Breast epithelium (tissue), 4 donors: ENCODE data around the gene ADARB1. TPM values are rescaled to one million over a fixed set of nuclear protein-coding genes. Genes with fewer than 3 reads are reported as not detected.

ENCODE experiments used
- DNase-seq, 2 donors: peaks; one replicate each; pipeline ENCODE4 v3.0.0-alpha.2; 2019; ENCODE audit warnings: low spot score in 2 of 2
- H3K27ac ChIP-seq, 2 donors: fragments of 200-600 bp; sonication (generic) in 1 of 2; one replicate each; pipeline ENCODE4 v1.5.1; 2016 to 2019; ENCODE audit warnings: mild to moderate bottlenecking in 1 of 2
- H3K27me3 ChIP-seq, 2 donors: fragments of 200-600 bp; sonication (generic) in 1 of 2; one replicate each; pipeline versions ENCODE4 v1.5.1 to v1.6.0; 2017 to 2019; ENCODE audit warnings: control low read depth in 1 of 2, mild to moderate bottlenecking in 1 of 2
- H3K36me3 ChIP-seq: fragments of 200-600 bp; one replicate; pipeline ENCODE4 v1.5.1; 2019
- H3K4me1 ChIP-seq, 2 donors: fragments of 200-600 bp; sonication (generic); one replicate each; pipeline ENCODE4 v1.5.1; 2016 to 2019; ENCODE audit warnings: control low read depth in 1 of 2
- H3K4me3 ChIP-seq, 3 donors: fragments of 200-600 bp; sonication (generic); 1 replicate in 2 of 3; 2 replicates in 1 of 3; pipeline ENCODE4 v1.5.1; 2016 to 2019; ENCODE audit warnings: mild to moderate bottlenecking in 3 of 3, moderate library complexity in 2 of 3
- H3K9me3 ChIP-seq, 2 donors: fragments of 200-600 bp; sonication (generic) in 1 of 2; one replicate each; pipeline ENCODE4 v1.5.1; 2016 to 2019; ENCODE audit warnings: control low read depth in 1 of 2
- POLR2A ChIP-seq: fragments of 450-650 bp; IDR thresholded peaks from one replicate; pipeline ENCODE4 v1.6.1; 2016; ENCODE audit warnings: antibody characterized with exemption, mild to moderate bottlenecking, moderate library complexity
- POLR2AphosphoS5 ChIP-seq, 3 donors: sonication (generic); formaldehyde crosslinking; IDR thresholded peaks; one replicate each; pipeline ENCODE4 v1.6.1; 2017; ENCODE audit warnings: antibody characterized with exemption in 3 of 3
- intact Hi-C: fragments of 100-400 bp; cut with DNase I; formaldehyde crosslinking; loops from one replicate; pipeline ENCODE4 v1.15.1; 2023; ENCODE audit warnings: low total_unique reads
- total RNA-seq, 3 donors: library from RNA; depleted of rRNA; stranded (reverse); fragments of >200 nt; gene quantifications; one replicate each; pipeline ENCODE4 v1.1.0, GENCODE V29; 2016
- TF ChIP-seq, protein P1 (sequence below), 3 donors: fragments of 450-650 bp; IDR thresholded peaks; one replicate each; pipeline ENCODE4 v1.5.1; 2016 to 2017; ENCODE audit warnings: antibody characterized with exemption in 3 of 3, mild to moderate bottlenecking in 3 of 3, moderate library complexity in 3 of 3

The ADARB1 gene
- total RNA-seq, 3 donors from 2014 or later: 19.9 to 21.3 (median 20.0) TPM

DNA sequence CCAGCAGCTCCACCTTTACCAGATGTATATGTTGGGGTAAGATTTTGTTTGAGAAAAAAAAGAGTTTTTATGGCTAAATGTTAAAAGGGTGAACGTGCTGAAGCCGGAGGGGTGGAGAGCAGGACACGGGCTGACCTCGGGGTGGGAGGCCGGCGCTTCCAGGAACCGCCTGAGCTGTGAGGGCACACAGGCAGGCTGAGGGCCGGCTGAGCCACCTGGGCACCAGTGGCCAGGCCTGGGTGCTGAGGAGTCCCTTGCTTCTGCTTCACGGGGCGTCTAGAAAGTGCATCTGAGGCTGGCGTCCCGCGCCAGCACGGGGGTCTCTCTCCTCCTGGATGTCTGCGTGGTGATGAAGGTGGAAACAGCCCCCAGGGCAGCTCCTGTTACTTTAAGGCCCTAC lies 33.6 kb upstream of the ADARB1 start:
- intact Hi-C loops: no loop called here
- no peak for TF ChIP-seq POLR2A
- no peak for TF ChIP-seq POLR2AphosphoS5 (IDR thresholded peaks at IDR 0.05)
- TF ChIP-seq, protein P1, sequence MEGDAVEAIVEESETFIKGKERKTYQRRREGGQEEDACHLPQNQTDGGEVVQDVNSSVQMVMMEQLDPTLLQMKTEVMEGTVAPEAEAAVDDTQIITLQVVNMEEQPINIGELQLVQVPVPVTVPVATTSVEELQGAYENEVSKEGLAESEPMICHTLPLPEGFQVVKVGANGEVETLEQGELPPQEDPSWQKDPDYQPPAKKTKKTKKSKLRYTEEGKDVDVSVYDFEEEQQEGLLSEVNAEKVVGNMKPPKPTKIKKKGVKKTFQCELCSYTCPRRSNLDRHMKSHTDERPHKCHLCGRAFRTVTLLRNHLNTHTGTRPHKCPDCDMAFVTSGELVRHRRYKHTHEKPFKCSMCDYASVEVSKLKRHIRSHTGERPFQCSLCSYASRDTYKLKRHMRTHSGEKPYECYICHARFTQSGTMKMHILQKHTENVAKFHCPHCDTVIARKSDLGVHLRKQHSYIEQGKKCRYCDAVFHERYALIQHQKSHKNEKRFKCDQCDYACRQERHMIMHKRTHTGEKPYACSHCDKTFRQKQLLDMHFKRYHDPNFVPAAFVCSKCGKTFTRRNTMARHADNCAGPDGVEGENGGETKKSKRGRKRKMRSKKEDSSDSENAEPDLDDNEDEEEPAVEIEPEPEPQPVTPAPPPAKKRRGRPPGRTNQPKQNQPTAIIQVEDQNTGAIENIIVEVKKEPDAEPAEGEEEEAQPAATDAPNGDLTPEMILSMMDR (IDR thresholded peaks at IDR 0.05): no peak
- DNase-seq: no peak

DNA sequence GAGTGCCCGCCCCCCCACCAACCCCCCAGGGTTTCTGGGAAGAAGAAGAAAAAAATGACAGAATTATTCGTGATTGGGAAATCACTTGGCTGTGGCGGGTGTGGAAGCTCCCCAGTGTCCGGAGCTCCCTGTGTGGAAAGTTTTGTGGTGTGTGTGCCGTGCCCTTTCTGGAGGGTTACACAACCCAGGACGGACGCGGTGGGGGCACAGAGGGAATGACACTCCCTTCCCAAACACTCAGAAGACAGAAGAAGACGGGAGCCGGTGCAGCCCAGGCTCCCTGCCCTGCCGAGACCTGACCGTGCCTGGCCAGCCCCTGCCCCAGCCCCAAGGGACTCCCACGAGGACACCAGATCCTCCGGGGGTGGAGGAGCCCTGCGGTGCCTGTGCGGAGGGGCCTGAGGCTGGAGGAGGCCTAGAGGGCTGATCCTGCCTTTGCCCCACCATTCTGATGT lies 33.0 kb upstream of the ADARB1 start:
- TF ChIP-seq, protein P1 (IDR thresholded peaks at IDR 0.05): no peak
- TF ChIP-seq POLR2A: no peak
- TF ChIP-seq POLR2AphosphoS5 (IDR thresholded peaks at IDR 0.05): peak; percentile 40 to 94 (median 93)
- H3K4me1 ChIP-seq: peaks cover 7 to 9% of the 10 kb centered on the region in 2 donors
- no peaks in the 10 kb centered on the region for H3K36me3 ChIP-seq
- H3K27me3 ChIP-seq: no peaks in the 10 kb centered on the region
- peak overlapping the region; percentile 10 to 56 (median 22) for H3K4me3 ChIP-seq
- intact Hi-C loops: no loop called here
- peaks cover 8 to 9% of the 10 kb centered on the region in 2 donors for H3K9me3 ChIP-seq
- H3K27ac ChIP-seq: peak overlapping the region; percentile 64 to 90
- DNase-seq: peak; percentile 68 to 79

More for the DNA sequence above, 33.6 kb upstream of the ADARB1 start:
- Histone ChIP-seq H3K9me3 (peaks cover 9 to 12% of the 10 kb centered on the region in 2 donors), H3K4me3 (peak overlapping the region in 1 of 3 donors; percentile 25), H3K4me1 (peaks cover 7 to 9% of the 10 kb centered on the region in 2 donors), H3K27me3 (no peaks in the 10 kb centered on the region), H3K36me3 (no peaks in the 10 kb centered on the region), H3K27ac (peak overlapping the region; percentile 64 to 90)

DNA sequence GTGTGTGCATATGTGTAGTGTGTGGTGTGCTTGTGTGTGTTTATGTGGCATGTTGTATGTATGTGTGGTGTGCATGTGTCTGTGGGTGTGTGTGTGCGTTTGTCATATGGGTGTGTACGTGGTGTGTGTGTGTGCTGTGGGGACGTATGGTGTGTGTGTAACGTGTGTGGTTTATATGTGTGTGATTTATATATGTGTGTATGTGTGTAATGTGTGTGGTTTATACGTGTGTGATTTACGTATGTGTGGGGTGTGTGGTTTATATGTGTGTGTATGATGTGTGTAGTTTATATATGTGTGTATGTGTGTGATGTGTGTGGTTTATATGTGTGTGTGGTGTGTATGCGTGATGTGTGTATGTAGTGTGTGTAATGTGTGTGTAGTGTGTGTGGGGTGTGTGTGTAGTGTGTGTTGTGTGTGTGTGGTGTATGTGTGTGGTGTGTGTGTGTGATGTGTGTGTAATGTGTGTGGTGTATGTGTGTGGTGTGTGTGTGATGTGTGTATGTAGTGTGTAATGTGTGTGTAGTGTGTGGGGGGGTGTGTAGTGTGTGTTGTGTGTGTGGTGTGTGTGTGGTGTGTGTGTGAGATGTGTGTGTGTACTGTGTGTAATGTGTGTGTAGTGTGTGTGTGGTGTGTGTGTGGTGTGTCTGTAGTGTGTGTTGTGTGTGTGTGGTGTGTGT lies 32.3 kb upstream of the ADARB1 start:
- Histone ChIP-seq H3K4me3 (peak overlapping the region in 1 of 3 donors; percentile 56), H3K4me1 (peaks cover 7 to 9% of the 10 kb centered on the region in 2 donors), H3K27me3 (no peaks in the 10 kb centered on the region), H3K27ac (peak overlapping the region; percentile 64 to 90), H3K9me3 (peaks cover under 1 to 4% of the 10 kb centered on the region in 2 donors), H3K36me3 (no peaks in the 10 kb centered on the region)
- intact Hi-C loops: no loop called here
- no peak for DNase-seq
- no peak for TF ChIP-seq POLR2A
- TF ChIP-seq, protein P1 (IDR thresholded peaks at IDR 0.05): no peak
- TF ChIP-seq POLR2AphosphoS5 (IDR thresholded peaks at IDR 0.05): no peak

DNA sequence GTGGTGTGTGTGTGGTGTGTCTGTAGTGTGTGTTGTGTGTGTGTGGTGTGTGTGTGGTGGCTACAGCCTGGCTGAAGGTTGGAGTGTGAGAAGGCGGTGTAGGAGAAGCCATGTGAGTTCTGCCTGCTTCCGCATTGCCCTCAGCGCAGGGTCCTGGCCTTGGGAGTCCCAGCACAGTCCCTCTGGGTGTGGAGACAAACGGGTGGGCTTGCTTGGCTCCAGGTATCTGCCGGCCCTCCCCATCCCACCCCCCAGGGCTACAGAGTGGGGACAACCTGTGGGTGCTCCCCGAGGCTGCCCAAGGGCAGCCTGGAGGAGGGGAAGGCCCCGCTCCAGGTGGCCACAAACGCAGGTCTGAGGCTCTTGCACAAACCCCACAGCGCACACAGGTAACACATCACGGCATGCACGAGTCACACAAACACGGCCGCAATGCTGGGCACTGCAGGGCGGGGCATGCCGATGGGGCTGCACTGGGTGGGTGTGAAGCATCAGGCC lies 31.7 kb upstream of the ADARB1 start:
- TF ChIP-seq POLR2A (no peak), POLR2AphosphoS5 (IDR thresholded peaks at IDR 0.05) (no peak)
- TF ChIP-seq, protein P1 (IDR thresholded peaks at IDR 0.05): no peak
- DNase-seq: no peak

DNA sequence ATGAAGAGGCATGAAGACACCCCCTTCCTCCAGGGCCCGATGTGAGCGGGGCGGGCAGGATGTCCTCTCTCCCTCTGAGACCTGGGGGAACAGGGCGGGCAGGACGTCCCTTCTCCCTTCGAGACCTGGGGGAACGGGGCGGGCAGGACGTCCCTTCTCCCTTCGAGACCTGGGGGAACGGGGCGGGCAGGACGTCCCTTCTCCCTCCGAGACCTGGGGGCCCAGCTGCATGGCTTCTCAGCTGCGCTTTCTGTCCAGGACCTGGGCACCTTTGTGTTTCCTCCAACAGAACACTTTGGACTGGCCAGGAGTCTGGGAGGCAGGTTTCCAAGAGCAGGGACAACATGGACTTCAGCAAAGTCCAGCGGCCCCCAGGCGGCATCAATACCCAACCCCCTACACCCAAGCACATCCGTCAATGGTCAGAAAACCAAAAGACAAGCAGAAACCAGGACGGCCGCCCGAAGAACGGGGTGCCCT lies 30.8 kb upstream of the ADARB1 start:
- intact Hi-C loops: no loop called here

More for the DNA sequence above, 31.7 kb upstream of the ADARB1 start:
- Histone ChIP-seq H3K27me3 (no peaks in the 10 kb centered on the region), H3K36me3 (no peaks in the 10 kb centered on the region), H3K4me3 (no peak overlapping the region), H3K4me1 (peaks cover 7 to 9% of the 10 kb centered on the region in 2 donors), H3K27ac (no peak overlapping the region), H3K9me3 (peaks cover 0 to 7% of the 10 kb centered on the region in 2 donors)
- intact Hi-C loops: no loop called here

More for the DNA sequence above, 30.8 kb upstream of the ADARB1 start:
- Histone ChIP-seq H3K4me3 (no peak overlapping the region), H3K36me3 (no peaks in the 10 kb centered on the region), H3K27me3 (no peaks in the 10 kb centered on the region), H3K27ac (no peak overlapping the region), H3K4me1 (peaks cover 7 to 9% of the 10 kb centered on the region in 2 donors), H3K9me3 (peaks cover 0 to 7% of the 10 kb centered on the region in 2 donors)
- peak in 1 of 2 donors; percentile 41 for DNase-seq
- TF ChIP-seq, protein P1 (IDR thresholded peaks at IDR 0.05): no peak
- no peak for TF ChIP-seq POLR2A
- no peak for TF ChIP-seq POLR2AphosphoS5 (IDR thresholded peaks at IDR 0.05)
